Thyroid gland (tissue), 4 donors: ENCODE data around the gene AQP9. TPM values are rescaled to one million over a fixed set of nuclear protein-coding genes. Genes with fewer than 3 reads are reported as not detected.
A peak's percentile ranks its signal among the peaks of the same experiment; 100 is the strongest.

Source experiments
- DNase-seq, 2 donors: peaks; one replicate each; pipeline ENCODE4 v3.0.0-alpha.2; 2019
- H3K27ac ChIP-seq, 3 donors: fragments of 200-600 bp; sonication (generic); 1 replicate in 2 of 3; 2 replicates in 1 of 3; pipeline ENCODE4 v1.5.1; 2016 to 2019; ENCODE audit warnings: mild to moderate bottlenecking in 1 of 3, moderate library complexity in 1 of 3
- H3K27me3 ChIP-seq: fragments of 200-600 bp; sonication (generic); one replicate; pipeline ENCODE4 v1.5.1; 2019
- H3K36me3 ChIP-seq, 2 donors: fragments of 200-600 bp; sonication (generic); one replicate each; pipeline ENCODE4 v1.5.1; 2016 to 2019
- H3K4me1 ChIP-seq, 2 donors: fragments of 200-600 bp; sonication (generic); one replicate each; pipeline ENCODE4 v1.5.1; 2017 to 2019
- H3K4me3 ChIP-seq, 3 donors: fragments of 200-600 bp; sonication (generic); replicated peaks in 1 of 3; 1 replicate in 2 of 3; 2 replicates in 1 of 3; pipeline ENCODE4 v1.5.1; 2016; ENCODE audit warnings: mild to moderate bottlenecking in 1 of 3
- H3K9me3 ChIP-seq: fragments of 200-600 bp; sonication (generic); one replicate; pipeline ENCODE4 v1.5.1; 2017
- CTCF ChIP-seq, 6 experiments: fragments of 200-600 bp in 3 of 6; fragments of 450-650 bp in 3 of 6; sonication (generic) in 3 of 6; IDR thresholded peaks; one replicate each; pipeline ENCODE4 v1.5.1; 2016 to 2019; ENCODE audit warnings: antibody characterized with exemption in 6 of 6, mild to moderate bottlenecking in 2 of 6, inconsistent platforms in 1 of 6, moderate library complexity in 1 of 6
- POLR2A ChIP-seq, 2 donors: fragments of 450-650 bp; IDR thresholded peaks; one replicate each; pipeline ENCODE4 v1.6.1; 2017; ENCODE audit warnings: antibody characterized with exemption in 2 of 2, mild to moderate bottlenecking in 2 of 2, moderate library complexity in 1 of 2
- WGBS, 2 donors: methylation state at CpG; one replicate each; pipeline ENCODE4 v1.1.5; 2017; 5-methylcytosine and 5-hydroxymethylcytosine counted together
- intact Hi-C: fragments of 100-400 bp; cut with DNase I; formaldehyde crosslinking; loops from one replicate; pipeline ENCODE4 v1.15.1; 2023
- total RNA-seq, 4 donors: library from RNA; depleted of rRNA; stranded (reverse); fragments of >200 nt; gene quantifications; one replicate each; pipeline ENCODE4 v1.2.3, GENCODE V29; 2016

Gene AQP9
- total RNA-seq, 4 donors from 2014 or later = 0.21 to 1.6 (median 0.78) TPM; not detected in 1

DNA sequence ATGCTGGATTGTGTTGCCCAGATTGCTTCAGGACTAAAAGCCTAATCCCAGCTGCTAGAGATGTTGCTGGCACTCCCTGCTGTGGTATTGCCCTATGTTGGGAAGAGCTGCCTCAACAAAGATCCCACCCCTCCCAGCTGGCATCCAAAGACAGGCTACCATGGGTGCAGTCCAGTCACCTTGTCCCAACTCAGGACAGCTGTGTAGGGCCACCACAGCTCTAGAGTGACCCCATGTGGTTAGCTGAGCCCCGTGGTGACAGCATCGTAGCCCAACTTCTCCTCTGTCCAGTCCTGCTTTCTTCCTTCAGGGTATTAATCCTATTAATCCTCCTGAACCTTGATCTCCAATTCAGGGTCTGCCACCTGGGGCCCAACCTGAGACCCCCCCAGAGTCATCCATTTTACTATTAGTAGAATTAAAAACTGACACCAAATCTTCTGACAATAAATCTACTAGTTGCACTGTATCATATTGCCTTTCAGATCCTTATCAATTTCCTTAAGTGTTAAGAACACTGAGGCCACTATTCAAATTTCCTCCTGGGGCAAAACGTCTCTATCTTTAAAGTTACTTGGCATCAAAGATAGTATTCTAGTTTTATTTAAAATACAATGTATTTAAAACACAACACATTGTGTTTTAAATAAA is 83.5 kb downstream of the AQP9 start:
- no peaks in the 10 kb centered on the region for H3K9me3 ChIP-seq
- H3K4me1 ChIP-seq = no peaks in the 10 kb centered on the region
- 46 to 63% methylated on average over 3 of the region's 3 CpGs for WGBS, 2 donors
- no peak for DNase-seq
- no peak overlapping the region for H3K4me3 ChIP-seq
- no peak overlapping the region for H3K27ac ChIP-seq
- intact Hi-C loops = loop anchor here (10.0 kb wide), 1 partner anchor 543 kb away; no protein-coding TSS in a partner anchor
- TF ChIP-seq POLR2A (IDR thresholded peaks at IDR 0.05) (no peak), CTCF (IDR thresholded peaks at IDR 0.05) (peak in 1 of 6 experiments; percentile 19)
- H3K36me3 ChIP-seq = no peaks in the 10 kb centered on the region
- H3K27me3 ChIP-seq = no peaks in the 10 kb centered on the region

- Histone ChIP-seq H3K4me3 (no peak overlapping the region), H3K36me3 (no peaks in the 10 kb centered on the region), H3K4me1 (no peaks in the 10 kb centered on the region), H3K27me3 (no peaks in the 10 kb centered on the region), H3K9me3 (no peaks in the 10 kb centered on the region), H3K27ac (no peak overlapping the region)
- DNase-seq = no peak
- TF ChIP-seq CTCF (IDR thresholded peaks at IDR 0.05) (no peak), POLR2A (IDR thresholded peaks at IDR 0.05) (no peak)
- intact Hi-C loops = loop anchor here (10.0 kb wide), 1 partner anchor 542 kb away; no protein-coding TSS in a partner anchor
- WGBS, 2 donors = 87 to 94% methylated on average over 2 of the region's 2 CpGs
Measured at GRCh38 chr15:58222679-58223078, 84.5 kb downstream of the AQP9 start.

DNA sequence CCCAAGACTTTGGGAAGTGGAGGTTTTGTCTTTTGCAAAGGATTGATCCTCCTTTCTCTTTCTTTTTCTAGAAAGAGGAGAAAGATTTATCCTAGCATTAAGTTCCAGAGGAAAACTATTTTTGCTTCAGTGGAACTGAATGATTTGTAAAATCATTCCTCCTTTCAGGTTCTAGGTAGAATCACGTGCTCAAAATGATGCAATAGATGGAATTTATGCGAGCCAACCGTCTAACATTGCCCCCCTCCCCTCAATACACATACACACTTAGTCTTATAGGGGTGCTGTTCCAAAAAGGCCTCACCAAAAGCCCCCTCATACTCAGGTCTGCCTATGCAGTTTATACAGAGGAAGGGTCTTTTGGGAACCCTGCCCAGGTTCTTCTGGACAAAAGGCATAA is 85.3 kb downstream of the AQP9 start:
- intact Hi-C loops = loop anchor here (10.0 kb wide), 1 partner anchor 541 kb away; no protein-coding TSS in a partner anchor
- no peak for DNase-seq
- H3K27me3 ChIP-seq = no peaks in the 10 kb centered on the region
- TF ChIP-seq CTCF (IDR thresholded peaks at IDR 0.05) (no peak), POLR2A (IDR thresholded peaks at IDR 0.05) (no peak)
- H3K27ac ChIP-seq = no peak overlapping the region
- WGBS, 2 donors = 93% methylated on average over 3 of the region's 3 CpGs
- no peak overlapping the region for H3K4me3 ChIP-seq
- H3K36me3 ChIP-seq = no peaks in the 10 kb centered on the region
- peaks cover 2 to 3% of the 10 kb centered on the region in 2 donors for H3K4me1 ChIP-seq
- no peaks in the 10 kb centered on the region for H3K9me3 ChIP-seq

GRCh38 chr15:58224068-58224467 is 85.9 kb downstream of the AQP9 start:
- no peak overlapping the region for H3K27ac ChIP-seq
- DNase-seq = peak; percentile 45 to 60
- 72 to 83% methylated on average over 2 of the region's 2 CpGs for WGBS, 2 donors
- H3K27me3 ChIP-seq = no peaks in the 10 kb centered on the region
- no peaks in the 10 kb centered on the region for H3K36me3 ChIP-seq
- H3K9me3 ChIP-seq = no peaks in the 10 kb centered on the region
- H3K4me3 ChIP-seq = no peak overlapping the region
- H3K4me1 ChIP-seq = peaks cover 4 to 5% of the 10 kb centered on the region in 2 donors
- TF ChIP-seq CTCF (IDR thresholded peaks at IDR 0.05) = no peak
- TF ChIP-seq POLR2A (IDR thresholded peaks at IDR 0.05) = no peak
- intact Hi-C loops = loop anchor here (10.0 kb wide), 1 partner anchor 541 kb away; no protein-coding TSS in a partner anchor
